ENCODE data around the gene USP21. TPM values are rescaled to one million over a fixed set of nuclear protein-coding genes. Genes with fewer than 3 reads are reported as not detected.

USP21 gene
- total and polyA plus RNA-seq, 9 donors: 16.7 to 41.9 (median 36.2) TPM

DNA sequence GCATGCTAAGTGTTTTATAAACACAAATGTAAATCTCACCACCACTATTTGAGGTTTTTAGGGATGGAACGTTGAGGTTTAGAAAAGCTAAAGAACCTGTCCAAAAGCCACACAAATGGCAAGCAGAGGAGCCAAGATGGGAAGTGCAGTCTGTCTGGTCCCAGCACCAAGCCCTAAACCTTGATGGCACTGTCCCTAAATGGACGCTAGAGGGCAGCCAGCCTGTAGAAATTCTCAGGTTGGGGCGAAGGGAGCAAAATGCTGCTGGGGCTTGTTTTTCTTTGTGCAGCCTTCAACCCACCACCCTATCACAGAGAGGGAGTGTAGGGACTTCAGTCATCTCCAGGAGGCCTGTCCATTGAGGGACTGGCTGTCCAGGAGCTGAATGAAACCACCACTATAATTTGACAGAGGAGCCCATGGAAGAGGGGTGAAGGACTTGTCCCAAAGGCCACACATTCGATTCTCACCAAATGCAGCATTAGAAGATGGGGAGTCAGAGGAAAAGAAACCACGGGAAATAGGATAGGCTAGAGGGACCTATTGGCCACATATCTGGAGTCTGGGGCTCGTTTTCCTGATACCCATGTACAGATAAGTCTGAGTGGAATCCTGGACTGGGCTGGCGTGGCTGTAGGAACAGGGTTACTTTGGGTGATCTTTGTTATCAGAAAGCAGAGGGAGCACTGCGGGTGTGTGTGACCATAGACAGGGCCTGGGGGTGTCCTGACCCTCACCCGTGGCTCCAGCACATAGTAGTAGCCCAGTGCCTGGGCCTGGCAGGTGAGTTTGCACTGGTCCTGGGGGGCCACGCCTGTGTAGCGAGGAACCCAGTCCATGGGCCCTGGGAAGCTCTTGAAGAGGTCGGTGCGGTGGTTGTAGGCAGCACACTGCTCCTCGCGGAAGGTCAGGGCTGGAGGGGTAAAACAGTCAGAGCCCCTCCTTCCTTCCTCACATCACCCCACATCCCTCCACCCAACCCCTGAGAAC is 33.5 kb downstream of the USP21 start:
- Histone ChIP-seq H3K36me3 (no peaks in the 10 kb centered on the region), H3K9me3 (no peaks in the 10 kb centered on the region), H3K4me3 (no peak overlapping the region), H3K27me3 (no peaks in the 10 kb centered on the region), H3K27ac (no peak overlapping the region), H3K4me1 (ENCODE audit: insufficient read depth) (peaks cover 7% of the 10 kb centered on the region)
- 41 to 55% (median 47%) methylated on average over 15 of the region's 15 CpGs for WGBS, 3 donors
- intact Hi-C loops (cut with DNase I): loop anchor here (5.0 to 10.0 kb wide), 3 partner anchors 35 to 192 kb away; partner anchors contain the start of gene TOMM40L (in 1 of the 4)
- peak in 4 of 5 donors; percentile 55 to 79 (median 69) for DNase-seq
- TF ChIP-seq, protein P1, sequence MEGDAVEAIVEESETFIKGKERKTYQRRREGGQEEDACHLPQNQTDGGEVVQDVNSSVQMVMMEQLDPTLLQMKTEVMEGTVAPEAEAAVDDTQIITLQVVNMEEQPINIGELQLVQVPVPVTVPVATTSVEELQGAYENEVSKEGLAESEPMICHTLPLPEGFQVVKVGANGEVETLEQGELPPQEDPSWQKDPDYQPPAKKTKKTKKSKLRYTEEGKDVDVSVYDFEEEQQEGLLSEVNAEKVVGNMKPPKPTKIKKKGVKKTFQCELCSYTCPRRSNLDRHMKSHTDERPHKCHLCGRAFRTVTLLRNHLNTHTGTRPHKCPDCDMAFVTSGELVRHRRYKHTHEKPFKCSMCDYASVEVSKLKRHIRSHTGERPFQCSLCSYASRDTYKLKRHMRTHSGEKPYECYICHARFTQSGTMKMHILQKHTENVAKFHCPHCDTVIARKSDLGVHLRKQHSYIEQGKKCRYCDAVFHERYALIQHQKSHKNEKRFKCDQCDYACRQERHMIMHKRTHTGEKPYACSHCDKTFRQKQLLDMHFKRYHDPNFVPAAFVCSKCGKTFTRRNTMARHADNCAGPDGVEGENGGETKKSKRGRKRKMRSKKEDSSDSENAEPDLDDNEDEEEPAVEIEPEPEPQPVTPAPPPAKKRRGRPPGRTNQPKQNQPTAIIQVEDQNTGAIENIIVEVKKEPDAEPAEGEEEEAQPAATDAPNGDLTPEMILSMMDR (IDR thresholded peaks at IDR 0.05): peak; percentile 55 to 75 (median 71)
- no peak for TF ChIP-seq EP300 (IDR thresholded peaks at IDR 0.05)

DNA sequence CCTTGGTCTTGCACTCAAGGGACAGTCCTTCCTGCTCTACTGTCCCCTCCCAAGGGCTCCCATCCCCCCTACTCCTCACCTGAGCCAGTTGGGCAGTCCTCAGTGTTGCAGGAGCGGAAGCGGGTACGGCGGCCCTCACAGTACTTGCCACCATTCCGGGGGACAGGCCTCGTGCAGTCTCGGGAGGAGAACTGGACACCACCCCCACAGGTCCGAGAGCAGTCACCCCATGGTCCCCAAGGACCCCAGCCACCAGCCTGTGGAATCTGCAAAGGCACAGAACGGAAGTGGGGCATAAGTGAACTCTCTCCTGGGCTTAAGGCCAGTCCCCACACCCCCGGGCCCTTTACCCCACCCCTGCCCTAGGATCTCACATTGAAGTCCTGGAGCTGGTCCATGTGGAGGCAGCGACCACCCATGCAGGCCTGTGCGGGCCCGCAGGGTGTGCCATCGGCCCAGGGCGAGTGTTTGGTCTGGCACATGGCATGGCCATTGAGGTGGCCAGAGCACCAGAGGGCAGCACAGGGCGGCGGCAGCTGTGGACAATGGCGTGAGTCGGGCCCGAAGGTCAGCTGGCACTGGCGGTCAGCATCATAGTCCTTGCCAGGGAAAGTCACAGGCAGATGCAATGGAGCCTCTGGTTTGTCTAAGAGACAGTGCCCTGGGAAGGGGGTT is 34.4 kb downstream of the USP21 start:
- TF ChIP-seq, protein P1 (IDR thresholded peaks at IDR 0.05): no peak
- no peak overlapping the region for H3K4me3 ChIP-seq
- no peak overlapping the region for H3K27ac ChIP-seq
- no peaks in the 10 kb centered on the region for H3K36me3 ChIP-seq
- no peaks in the 10 kb centered on the region for H3K9me3 ChIP-seq
- peaks cover 15% of the 10 kb centered on the region for H3K4me1 ChIP-seq (ENCODE audit: insufficient read depth)
- intact Hi-C loops (cut with DNase I): loop anchor here (5.0 to 10.0 kb wide), 3 partner anchors 34 to 191 kb away; partner anchors contain the start of gene TOMM40L (in 1 of the 4)
- no peaks in the 10 kb centered on the region for H3K27me3 ChIP-seq
- peak in 2 of 5 donors; percentile 50 to 59 for DNase-seq
- 64 to 72% (median 72%) methylated on average over 21 of the region's 21 CpGs for WGBS, 3 donors

DNA sequence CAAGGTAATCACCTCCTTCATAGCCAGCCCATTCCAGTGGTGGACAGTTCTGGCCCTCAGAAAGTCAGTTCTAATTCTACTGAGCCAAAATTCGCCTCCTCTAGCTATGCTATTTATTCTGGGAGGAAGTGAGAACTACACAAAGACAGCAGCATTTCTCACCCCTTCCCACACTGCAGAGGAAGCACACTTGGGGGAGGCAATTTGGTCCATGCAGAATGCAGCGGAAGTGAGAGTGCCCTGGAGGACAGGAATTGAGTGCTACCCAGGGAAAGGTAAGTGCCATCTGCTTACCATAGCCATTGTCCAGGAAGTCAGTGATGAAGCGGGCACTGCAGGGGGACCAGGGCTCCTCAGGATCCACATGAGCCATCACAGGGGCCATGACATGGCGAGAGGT is 35.9 kb downstream of the USP21 start:
- DNase-seq: peak in 1 of 5 donors; percentile 33
- no peak overlapping the region for H3K27ac ChIP-seq
- no peaks in the 10 kb centered on the region for H3K27me3 ChIP-seq
- no peak overlapping the region for H3K4me3 ChIP-seq
- no peaks in the 10 kb centered on the region for H3K36me3 ChIP-seq
- H3K4me1 ChIP-seq (ENCODE audit: insufficient read depth): peaks cover 26% of the 10 kb centered on the region
- intact Hi-C loops (cut with DNase I): loop anchor here in 2 of 4 donors (10.0 kb wide), 1 partner anchor 190 kb away; no protein-coding TSS in a partner anchor
- no peak for TF ChIP-seq EP300 (IDR thresholded peaks at IDR 0.05)
- TF ChIP-seq, protein P1 (IDR thresholded peaks at IDR 0.05): no peak
- no peak for TF ChIP-seq POLR2A (IDR thresholded peaks at IDR 0.05)
- 87 to 92% (median 91%) methylated on average over 4 of the region's 4 CpGs for WGBS, 3 donors
- no peaks in the 10 kb centered on the region for H3K9me3 ChIP-seq

DNA sequence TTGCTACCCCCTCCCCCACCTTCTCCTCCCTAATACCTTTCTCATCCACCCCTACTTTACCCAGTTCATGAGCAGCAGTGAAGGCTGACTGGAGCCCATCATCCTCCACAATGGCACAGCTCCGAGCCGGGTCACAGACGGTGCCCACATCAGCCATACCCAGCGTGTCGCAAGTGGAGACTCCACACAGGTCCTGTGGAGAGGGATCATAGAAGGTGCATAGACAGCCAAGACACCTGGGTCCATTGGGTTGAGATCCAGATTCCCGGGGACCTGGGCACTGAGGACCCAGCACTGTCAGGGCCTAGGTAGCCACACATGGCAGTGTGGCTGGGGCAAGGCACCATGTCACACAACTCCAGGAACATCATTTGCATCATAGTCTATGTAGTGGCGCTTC is 36.8 kb downstream of the USP21 start:
- Histone ChIP-seq H3K4me1 (ENCODE audit: insufficient read depth) (peaks cover 35% of the 10 kb centered on the region), H3K4me3 (no peak overlapping the region), H3K36me3 (no peaks in the 10 kb centered on the region), H3K27me3 (no peaks in the 10 kb centered on the region), H3K9me3 (no peaks in the 10 kb centered on the region), H3K27ac (peak overlapping the region; percentile 18 to 96)
- DNase-seq: peak in 1 of 5 donors; percentile 38
- no peak for TF ChIP-seq POLR2A (IDR thresholded peaks at IDR 0.05)
- TF ChIP-seq EP300 (IDR thresholded peaks at IDR 0.05): no peak
- TF ChIP-seq, protein P1 (IDR thresholded peaks at IDR 0.05): no peak
- intact Hi-C loops (cut with DNase I): loop anchor here in 2 of 4 donors (10.0 kb wide), 1 partner anchor 189 kb away; no protein-coding TSS in a partner anchor
- WGBS, 3 donors: 90 to 98% (median 93%) methylated on average over 7 of the region's 7 CpGs

All from ovary (tissue), 9 donors.